Activated naive CD4-positive, alpha-beta T cell treated with anti-CD3 and anti-CD28 coated beads, Interleukin-2, amount 50 U/mL, for 16 hours (primary cell): ENCODE measurements around the gene FBXO5.

ENCODE experiments used
- DNase-seq: peaks from one replicate; pipeline ENCODE4 v3.0.0-alpha.2; 2020

The FBXO5 gene

DNA sequence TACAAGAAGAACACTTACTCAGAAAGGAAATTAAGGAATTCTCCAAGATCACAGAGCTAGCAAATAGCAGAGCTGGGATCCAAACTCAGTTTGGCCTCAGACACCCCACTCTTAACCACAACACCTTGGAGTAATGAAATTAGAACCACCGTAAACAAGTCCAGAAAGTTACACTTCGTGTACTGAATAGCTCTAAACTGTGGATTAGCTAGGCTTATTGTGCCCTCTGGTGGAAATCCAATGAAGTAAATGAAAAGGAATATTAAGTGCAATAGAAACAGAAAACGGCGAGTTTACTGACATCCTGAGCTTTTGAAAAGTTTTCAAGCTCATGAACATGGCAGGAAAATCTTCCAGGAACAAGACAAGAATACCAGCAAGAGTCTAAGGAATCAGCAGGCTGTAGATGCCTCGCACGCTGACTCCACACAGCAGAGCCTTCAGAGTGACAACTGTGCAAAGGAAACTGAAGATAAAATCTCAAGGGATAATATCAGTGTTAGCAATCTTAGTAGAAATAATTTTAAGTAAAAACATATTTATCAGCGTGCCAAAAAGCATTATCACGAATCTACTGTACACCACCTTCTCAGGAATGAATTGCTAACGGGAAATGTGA lies 34.6 kb downstream of the FBXO5 start:
- DNase-seq, result no peak

GRCh38 chr6:152946995-152947394 lies 35.8 kb downstream of the FBXO5 start:
- DNase-seq, result no peak

DNA sequence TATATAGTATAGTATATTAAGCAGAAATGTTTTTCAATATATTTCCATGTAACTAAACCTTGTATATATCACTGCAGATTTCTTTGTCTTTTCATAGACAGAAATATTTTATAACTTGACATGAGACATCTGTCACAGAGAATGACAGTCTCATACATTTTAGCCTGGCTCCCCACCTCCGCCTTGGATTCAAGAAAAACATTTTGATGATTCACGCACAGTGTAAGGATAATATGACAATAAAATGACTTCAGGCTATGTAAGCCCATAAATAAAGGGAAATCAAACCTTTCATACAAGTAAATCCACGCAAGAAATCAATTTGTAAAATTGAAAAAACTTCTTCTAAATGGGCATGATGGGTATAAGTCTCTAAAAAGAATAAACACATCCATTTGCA lies 36.4 kb downstream of the FBXO5 start:
- no peak for DNase-seq

- DNase-seq, result no peak
These were observed 39.5 kb downstream of the FBXO5 start for GRCh38 chr6:152943260-152943897.

DNA sequence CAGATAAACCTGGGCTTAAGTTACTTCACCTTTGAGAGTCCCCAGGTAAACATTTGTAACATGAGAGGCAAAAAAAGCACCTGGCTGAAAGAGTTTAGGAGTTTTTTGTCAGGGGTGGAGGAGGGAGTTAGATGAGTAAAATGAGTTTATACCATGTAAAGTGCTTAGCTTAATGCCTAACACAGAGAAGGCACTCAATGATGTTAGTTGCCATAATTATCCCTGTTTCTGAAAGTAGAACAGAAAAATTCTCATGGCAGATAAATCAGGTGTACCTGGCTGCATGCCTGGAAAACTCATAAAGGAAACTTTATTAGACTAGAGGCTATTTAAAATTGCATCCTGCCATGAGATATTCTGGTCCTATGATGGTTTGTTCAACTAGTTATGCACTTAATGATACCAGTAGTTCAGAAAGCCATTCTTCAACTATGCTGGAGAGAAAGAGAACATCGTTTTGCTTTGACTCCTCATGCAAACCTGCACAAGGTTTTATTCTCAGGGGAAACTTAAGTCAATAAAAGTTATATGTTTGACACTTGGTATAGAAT lies 40.4 kb downstream of the FBXO5 start:
- DNase-seq, result no peak

GRCh38 chr6:152941746-152942145 lies 41.1 kb downstream of the FBXO5 start:
- DNase-seq, result no peak

DNA sequence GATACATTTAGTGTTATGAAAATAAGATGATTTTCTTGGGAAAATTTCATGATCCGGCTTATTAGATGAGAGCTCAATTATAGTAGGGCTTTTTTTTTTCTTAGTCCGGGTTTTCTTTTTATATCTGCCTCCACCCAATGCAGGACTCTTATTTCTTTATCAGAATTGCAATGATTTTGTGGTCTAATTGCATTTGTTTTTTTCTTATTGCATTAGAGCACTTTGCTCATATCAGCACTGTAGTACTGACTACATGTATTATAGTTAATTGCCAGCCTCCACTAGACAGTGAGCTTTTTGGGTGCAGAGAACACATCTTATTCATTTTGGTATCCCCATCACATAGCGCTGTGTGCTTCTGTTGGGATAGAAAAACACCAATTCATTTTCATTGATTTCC lies 50.0 kb downstream of the FBXO5 start:
- no peak for DNase-seq

DNA sequence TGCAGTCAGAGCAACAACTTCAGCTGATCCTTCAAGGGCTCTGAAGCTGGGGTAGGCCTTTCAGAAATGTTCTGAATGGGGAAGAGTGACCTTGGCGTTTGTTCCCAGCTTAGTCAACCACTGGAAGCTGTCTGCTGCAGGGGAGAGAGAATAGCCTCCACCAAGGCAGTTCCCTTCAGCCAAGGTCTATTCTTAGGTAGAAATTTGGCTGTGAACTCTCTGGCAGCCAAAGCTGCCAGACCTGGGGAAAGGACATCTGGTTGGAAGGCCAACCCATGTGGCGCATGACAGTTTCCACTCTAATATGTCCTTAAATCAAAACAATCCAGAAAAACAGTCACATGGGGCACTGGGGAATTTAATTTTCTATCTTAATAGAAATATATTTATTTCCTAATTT lies 60.1 kb downstream of the FBXO5 start:
- DNase-seq, result no peak
